HG02938 (cell line): Measurements from ENCODE around the gene HDAC1.

Experiments
- ATAC-seq: cut with Tn5 transposase; IDR thresholded peaks from one replicate; pipeline ENCODE4 v1.9.1; 2021; ENCODE audit warnings: mild to moderate bottlenecking, moderate library complexity; ENCODE audit not compliant: unreplicated experiment

HDAC1 gene

GRCh38 chr1:32367912-32368635, 76.2 kb downstream of the HDAC1 start:
- ATAC-seq = no peak

- ATAC-seq = no peak
Measured at GRCh38 chr1:32372149-32372756, 80.4 kb downstream of the HDAC1 start.

- no peak for ATAC-seq
Measured at GRCh38 chr1:32373996-32374592, 82.2 kb downstream of the HDAC1 start.

- ATAC-seq = no peak
Measured at GRCh38 chr1:32376199-32376598, 84.3 kb downstream of the HDAC1 start.

GRCh38 chr1:32377541-32378220, 85.8 kb downstream of the HDAC1 start:
- ATAC-seq = no peak

GRCh38 chr1:32380057-32380456, 88.2 kb downstream of the HDAC1 start:
- no peak for ATAC-seq
